IMR-90 (cell line): Measurements from ENCODE around the gene MAD2L2. TPM values are rescaled to one million over a fixed set of nuclear protein-coding genes. Genes with fewer than 3 reads are reported as not detected.

Experiments used
- ATAC-seq: fragments of 200-7000 bp; cut with Tn5 transposase; 2 replicates; pipeline ENCODE4 v1.9.1; 2020; ENCODE audit warnings: low read depth, mild to moderate bottlenecking, moderate library complexity
- BruUV-seq: library from RNA; stranded (reverse); fragments of 400-500 nt; replicated peaks from 2 replicates; lab custom pipeline; 2021; lab: Mats Ljungman, UMichigan
- CTCF ChIA-PET: fragments of 300-600 bp; formaldehyde crosslinking; extraction: SDS; loops from one replicate; lab custom pipeline; 2021; ENCODE audit warnings: antibody characterized with exemption; lab: Yijun Ruan, JAX
- POLR2A ChIA-PET: fragments of 300-600 bp; sonication (Branson Sonifier 250); formaldehyde crosslinking; loops from one replicate; lab custom pipeline; 2022; ENCODE audit warnings: antibody characterized with exemption; ENCODE audit not compliant: unreplicated experiment; lab: Charles Lee
- DNase-seq: peaks from one replicate; pipeline ENCODE4 v3.0.0; 2013
- H2AFZ ChIP-seq: replicated peaks from 2 replicates; pipeline ENCODE3; 2013; ENCODE audit warnings: low read length, mild to moderate bottlenecking; ENCODE audit not compliant: poor library complexity
- H2AK5ac ChIP-seq: 2 replicates; pipeline ENCODE4 v1.6.1; 2013; ENCODE audit warnings: low read depth, low read length, inconsistent platforms
- H2AK9ac ChIP-seq: replicated peaks from 2 replicates; pipeline ENCODE3; 2013; ENCODE audit warnings: mild to moderate bottlenecking, low read depth, low read length, moderate library complexity; ENCODE audit not compliant: poor library complexity
- H2BK120ac ChIP-seq: 2 replicates; pipeline ENCODE4 v1.6.1; 2013; ENCODE audit warnings: low read depth, low read length, inconsistent platforms
- H2BK15ac ChIP-seq: 3 replicates; pipeline ENCODE4 v1.6.1; 2013; ENCODE audit warnings: low read depth, low read length, inconsistent platforms
- H2BK20ac ChIP-seq: 2 replicates; pipeline ENCODE4 v1.6.1; 2013; ENCODE audit warnings: low read depth, mild to moderate bottlenecking, inconsistent platforms, low read length, moderate library complexity
- H2BK5ac ChIP-seq: 2 replicates; pipeline ENCODE4 v1.6.1; 2013; ENCODE audit warnings: mild to moderate bottlenecking, low read depth, low read length, inconsistent platforms; ENCODE audit not compliant: poor library complexity, severe bottlenecking
- H3K14ac ChIP-seq: replicated peaks from 2 replicates; pipeline ENCODE4 v1.6.1; 2013; ENCODE audit warnings: low read depth, low read length, inconsistent platforms
- H3K18ac ChIP-seq: 2 replicates; pipeline ENCODE4 v1.6.1; 2013; ENCODE audit warnings: low read depth, low read length, control low read depth
- H3K23ac ChIP-seq: 2 replicates; pipeline ENCODE4 v1.6.1; 2013; ENCODE audit warnings: low read depth, low read length, inconsistent platforms
- H3K27ac ChIP-seq: 2 replicates; pipeline ENCODE4 v1.5.1; 2013; ENCODE audit warnings: mild to moderate bottlenecking, control low read depth, low read length; ENCODE audit not compliant: insufficient read depth
- H3K27me3 ChIP-seq: 2 replicates; pipeline ENCODE4 v1.6.1; 2013; ENCODE audit warnings: low read length; ENCODE audit not compliant: control insufficient read depth, insufficient read depth
- H3K36me3 ChIP-seq: 2 replicates; pipeline ENCODE4 v1.6.1; 2013; ENCODE audit warnings: low read length, mixed read lengths; ENCODE audit not compliant: control insufficient read depth, insufficient read depth
- H3K4ac ChIP-seq: 2 replicates; pipeline ENCODE4 v1.6.1; 2013; ENCODE audit warnings: low read depth, low read length, inconsistent platforms
- H3K4me1 ChIP-seq: 2 replicates; pipeline ENCODE4 v1.6.1; 2013; ENCODE audit warnings: low read length, mixed read lengths; ENCODE audit not compliant: control insufficient read depth, insufficient read depth
- H3K4me2 ChIP-seq: 2 replicates; pipeline ENCODE4 v1.6.1; 2013; ENCODE audit warnings: low read depth, mild to moderate bottlenecking, control low read depth, low read length, moderate library complexity
- H3K4me3 ChIP-seq: 2 replicates; pipeline ENCODE4 v1.5.1; 2013; ENCODE audit warnings: low read depth, mild to moderate bottlenecking, control low read depth, low read length, moderate library complexity; ENCODE audit not compliant: insufficient read depth
- H3K56ac ChIP-seq: 2 replicates; pipeline ENCODE4 v1.6.1; 2013; ENCODE audit warnings: low read length, inconsistent platforms; ENCODE audit not compliant: insufficient read depth; ENCODE audit errors: extremely low read depth
- H3K79me1 ChIP-seq, 2 experiments: 2 replicates each; pipeline ENCODE4 v1.6.1; 2013; ENCODE audit warnings: low read length in 2 of 2, inconsistent platforms in 1 of 2, low read depth in 1 of 2
- H3K9ac ChIP-seq: 2 replicates; pipeline ENCODE4 v1.6.1; 2013; ENCODE audit warnings: low read depth, low read length, control low read depth
- H3K9me1 ChIP-seq: 2 replicates; pipeline ENCODE4 v1.6.1; 2013; ENCODE audit warnings: low read length, inconsistent platforms; ENCODE audit not compliant: insufficient read depth
- H3K9me3 ChIP-seq: 2 replicates; pipeline ENCODE4 v1.6.1; 2013; ENCODE audit warnings: low read length; ENCODE audit not compliant: control insufficient read depth, insufficient read depth
- H4K20me1 ChIP-seq: 2 replicates; pipeline ENCODE4 v1.6.1; 2013; ENCODE audit warnings: low read length, inconsistent platforms; ENCODE audit not compliant: insufficient read depth
- H4K5ac ChIP-seq: 2 replicates; pipeline ENCODE4 v1.6.1; 2013; ENCODE audit warnings: mild to moderate bottlenecking, low read depth, low read length, control low read depth
- H4K8ac ChIP-seq, 2 experiments: 2 replicates each; pipeline ENCODE4 v1.6.1; 2013; ENCODE audit warnings: low read depth in 2 of 2, low read length in 2 of 2, control low read depth in 1 of 2, inconsistent platforms in 1 of 2
- H4K91ac ChIP-seq: 2 replicates; pipeline ENCODE4 v1.6.1; 2013; ENCODE audit warnings: low read depth, low read length, inconsistent platforms; ENCODE audit not compliant: insufficient read depth
- BHLHE40 ChIP-seq: fragments of 150-350 bp; IDR thresholded peaks from 2 replicates; pipeline ENCODE4 v1.6.1; 2016; ENCODE audit warnings: mild to moderate bottlenecking, low read depth, low read length
- CEBPB ChIP-seq: IDR thresholded peaks from 2 replicates; pipeline ENCODE4 v1.6.1; 2012; ENCODE audit warnings: low read depth, low read length, improper control_type of control experiment
- CHD1 ChIP-seq: IDR thresholded peaks from 2 replicates; pipeline ENCODE4 v1.6.1; 2012; ENCODE audit warnings: low read depth, low read length, improper control_type of control experiment
- MAFK ChIP-seq: IDR thresholded peaks from 2 replicates; pipeline ENCODE4 v1.6.1; 2012; ENCODE audit warnings: low read depth, low read length, improper control_type of control experiment
- MXI1 ChIP-seq: IDR thresholded peaks from 2 replicates; pipeline ENCODE4 v1.6.1; 2012; ENCODE audit warnings: low read depth, mild to moderate bottlenecking, low read length, moderate library complexity, borderline replicate concordance
- NFE2L2 ChIP-seq: fragments of 150-350 bp; IDR thresholded peaks from 2 replicates; pipeline ENCODE4 v1.6.1; 2016; ENCODE audit warnings: low read depth, mild to moderate bottlenecking, low read length
- POLR2A ChIP-seq: IDR thresholded peaks from 2 replicates; pipeline ENCODE4 v1.6.1; 2012; ENCODE audit warnings: mild to moderate bottlenecking, low read depth, low read length
- RAD21 ChIP-seq: IDR thresholded peaks from 2 replicates; pipeline ENCODE4 v1.6.1; 2012; ENCODE audit warnings: low read length, improper control_type of control experiment
- RCOR1 ChIP-seq: IDR thresholded peaks from 2 replicates; pipeline ENCODE4 v1.6.1; 2012; ENCODE audit warnings: mild to moderate bottlenecking, low read length, improper control_type of control experiment; ENCODE audit not compliant: insufficient replicate concordance
- RFX5 ChIP-seq: IDR thresholded peaks from 2 replicates; pipeline ENCODE4 v1.8.0; 2012; ENCODE audit warnings: low read depth, mild to moderate bottlenecking, low read length, moderate library complexity
- SMC3 ChIP-seq: fragments of 150-350 bp; IDR thresholded peaks from 2 replicates; pipeline ENCODE4 v1.6.1; 2016; ENCODE audit warnings: low read depth, mild to moderate bottlenecking, antibody characterized with exemption, low read length, moderate library complexity
- WGBS, 2 experiments: methylation state at CpG; one replicate each; pipeline versions ENCODE4 v1.1.5 to v1.1.7; 2013; ENCODE audit warnings: missing lambda C conversion rate in 2 of 2; ENCODE audit not compliant: insufficient read length in 1 of 2; ENCODE audit errors: extremely low coverage in 2 of 2; 5-methylcytosine and 5-hydroxymethylcytosine counted together
- dilution Hi-C: fragments of 300-500 bp; cut with HindIII; formaldehyde crosslinking; loops from one replicate; pipeline ENCODE4 v1.14.3; 2018; ENCODE audit warnings: low sequenced_read_pairs; ENCODE audit not compliant: unreplicated experiment
- in situ Hi-C: fragments of 300-500 bp; cut with MboI; formaldehyde crosslinking; loops from 3 replicates; pipeline ENCODE4 v1.14.3; 2019; ENCODE audit warnings: low sequenced_read_pairs, inconsistent platforms, mixed read lengths
- intact Hi-C: fragments of 100-400 bp; cut with micrococcal nuclease; formaldehyde crosslinking; loops from 2 replicates; pipeline ENCODE4 v1.10.0; 2022
- polyA plus RNA-seq, 3 experiments: library from polyadenylated mRNA; depleted of rRNA; stranded (reverse); fragments of >200 nt; gene quantifications; 2 replicates each; pipeline ENCODE4 v1.2.3, GENCODE V29; 2012; ENCODE audit warnings: low replicate concordance in 1 of 3
- total RNA-seq: library from RNA; depleted of rRNA; stranded (reverse); fragments of >200 nt; gene quantifications from 2 replicates; pipeline ENCODE4 v1.2.3, GENCODE V29; 2012
- TF ChIP-seq, protein P1 (sequence below): conservative IDR thresholded peaks from 2 replicates; pipeline ENCODE4 v1.5.1; 2012; ENCODE audit warnings: mild to moderate bottlenecking, low read depth, low read length, improper control_type of control experiment
- TF ChIP-seq, protein P2 (sequence below): fragments of 150-350 bp; IDR thresholded peaks from 2 replicates; pipeline ENCODE4 v1.6.1; 2017; ENCODE audit warnings: mild to moderate bottlenecking, antibody characterized with exemption, low read length, low read depth

Gene MAD2L2
- total and polyA plus RNA-seq, 2 of the 4 experiments (the other 2 are of a cell fraction): 44.6 to 70.9 TPM

DNA sequence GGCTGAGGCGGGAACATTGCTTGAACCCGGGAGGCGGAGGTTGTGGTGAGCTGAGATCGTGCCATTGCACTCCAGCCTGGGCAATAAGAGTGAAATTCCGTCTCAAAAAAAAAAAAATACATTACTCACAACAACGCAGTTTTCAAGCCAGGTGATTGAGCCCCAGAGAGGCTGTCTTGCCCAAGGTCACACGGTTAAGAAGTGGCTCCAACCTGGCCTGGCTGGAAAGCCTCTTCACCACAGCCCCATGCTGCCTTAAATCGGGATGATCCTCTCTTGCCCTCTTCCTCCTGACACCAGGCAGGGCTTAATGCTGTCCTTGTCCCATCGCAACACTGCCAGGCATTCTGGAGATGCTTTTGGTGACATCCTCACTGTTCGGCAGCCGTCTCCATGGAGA, 32.1 kb upstream of the MAD2L2 start:
- no peak overlapping the region for H2AK5ac ChIP-seq
- no peak overlapping the region for H3K14ac ChIP-seq
- no peak overlapping the region for H3K4me3 ChIP-seq
- BruUV-seq: no TSS peak
- no peak overlapping the region for H3K4me2 ChIP-seq
- H2BK20ac ChIP-seq: no peak overlapping the region
- no peak overlapping the region for H2BK15ac ChIP-seq
- H2BK5ac ChIP-seq: no peak overlapping the region
- no peaks in the 10 kb centered on the region for H3K4me1 ChIP-seq
- H3K36me3 ChIP-seq: no peaks in the 10 kb centered on the region
- intact Hi-C loops: no loop called here
- H3K27ac ChIP-seq: no peak overlapping the region
- TF ChIP-seq CHD1 (no peak), CEBPB (no peak), NFE2L2 (no peak), SMC3 (no peak), RFX5 (no peak), RCOR1 (no peak), MAFK (no peak), BHLHE40 (no peak), MXI1 (no peak), RAD21 (no peak), POLR2A (no peak)
- TF ChIP-seq, protein P1, sequence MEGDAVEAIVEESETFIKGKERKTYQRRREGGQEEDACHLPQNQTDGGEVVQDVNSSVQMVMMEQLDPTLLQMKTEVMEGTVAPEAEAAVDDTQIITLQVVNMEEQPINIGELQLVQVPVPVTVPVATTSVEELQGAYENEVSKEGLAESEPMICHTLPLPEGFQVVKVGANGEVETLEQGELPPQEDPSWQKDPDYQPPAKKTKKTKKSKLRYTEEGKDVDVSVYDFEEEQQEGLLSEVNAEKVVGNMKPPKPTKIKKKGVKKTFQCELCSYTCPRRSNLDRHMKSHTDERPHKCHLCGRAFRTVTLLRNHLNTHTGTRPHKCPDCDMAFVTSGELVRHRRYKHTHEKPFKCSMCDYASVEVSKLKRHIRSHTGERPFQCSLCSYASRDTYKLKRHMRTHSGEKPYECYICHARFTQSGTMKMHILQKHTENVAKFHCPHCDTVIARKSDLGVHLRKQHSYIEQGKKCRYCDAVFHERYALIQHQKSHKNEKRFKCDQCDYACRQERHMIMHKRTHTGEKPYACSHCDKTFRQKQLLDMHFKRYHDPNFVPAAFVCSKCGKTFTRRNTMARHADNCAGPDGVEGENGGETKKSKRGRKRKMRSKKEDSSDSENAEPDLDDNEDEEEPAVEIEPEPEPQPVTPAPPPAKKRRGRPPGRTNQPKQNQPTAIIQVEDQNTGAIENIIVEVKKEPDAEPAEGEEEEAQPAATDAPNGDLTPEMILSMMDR: no peak
- TF ChIP-seq, protein P2, sequence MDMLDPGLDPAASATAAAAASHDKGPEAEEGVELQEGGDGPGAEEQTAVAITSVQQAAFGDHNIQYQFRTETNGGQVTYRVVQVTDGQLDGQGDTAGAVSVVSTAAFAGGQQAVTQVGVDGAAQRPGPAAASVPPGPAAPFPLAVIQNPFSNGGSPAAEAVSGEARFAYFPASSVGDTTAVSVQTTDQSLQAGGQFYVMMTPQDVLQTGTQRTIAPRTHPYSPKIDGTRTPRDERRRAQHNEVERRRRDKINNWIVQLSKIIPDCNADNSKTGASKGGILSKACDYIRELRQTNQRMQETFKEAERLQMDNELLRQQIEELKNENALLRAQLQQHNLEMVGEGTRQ: no peak
- ChIA-PET CTCF (interaction anchor here (0.6 kb wide), 1 partner anchor 56 kb away, joined by 11 read pairs; no protein-coding TSS in a partner anchor), POLR2A (no interaction called here)
- in situ Hi-C loops: no loop called here
- peak overlapping the region; percentile 32 for H2AFZ ChIP-seq
- H3K9me1 ChIP-seq: no peaks in the 10 kb centered on the region
- no peak overlapping the region for H2AK9ac ChIP-seq
- no peak overlapping the region for H2BK120ac ChIP-seq
- no peak overlapping the region for H3K56ac ChIP-seq
- peaks cover 18% of the 10 kb centered on the region for H3K27me3 ChIP-seq
- ATAC-seq (no peak), DNase-seq (no peak)
- dilution Hi-C loops: no loop called here
- no peak overlapping the region for H4K91ac ChIP-seq
- H3K4ac ChIP-seq: no peak overlapping the region
- no peak overlapping the region for H3K18ac ChIP-seq
- no CpG with 5 or more reads among the region's 11 CpGs for WGBS, 2 experiments
- no peaks in the 10 kb centered on the region for H4K20me1 ChIP-seq
- no peak overlapping the region for H4K8ac ChIP-seq
- H3K9ac ChIP-seq: no peak overlapping the region
- H3K79me1 ChIP-seq: no peaks in the 10 kb centered on the region
- H3K9me3 ChIP-seq: no peaks in the 10 kb centered on the region
- no peak overlapping the region for H3K23ac ChIP-seq
- no peak overlapping the region for H4K5ac ChIP-seq
